RWPE1 (cell line): ENCODE measurements around the gene SFMBT2.

ENCODE experiments used
- CTCF ChIA-PET: fragments of 350-600 bp; sonication (Branson Sonifier 250); formaldehyde crosslinking; extraction: SDS; loops from one replicate; lab custom pipeline; 2021; lab: Yijun Ruan, JAX
- POLR2A ChIA-PET: fragments of 400-600 bp; formaldehyde crosslinking; extraction: SDS; loops from one replicate; lab custom pipeline; 2020; ENCODE audit warnings: antibody characterized with exemption; ENCODE audit not compliant: low non-redundant PET; lab: Yijun Ruan, JAX
- DNase-seq: peaks from one replicate; pipeline ENCODE4 v3.0.0; 2012; ENCODE audit warnings: low spot score
- H3K27ac ChIP-seq: fragments of 450-650 bp; 2 replicates; pipeline ENCODE4 v1.5.1; 2017
- CTCF ChIP-seq: fragments of 450-650 bp; conservative IDR thresholded peaks from 2 replicates; pipeline ENCODE4 v1.5.1; 2017; ENCODE audit warnings: low read depth, mild to moderate bottlenecking

The SFMBT2 gene

GRCh38 chr10:7311218-7311849 is 99.5 kb downstream of the SFMBT2 start:
- DNase-seq: peak; percentile 89
- ChIA-PET CTCF (interaction anchor here (0.6 kb wide), 1 partner anchor 87 kb away, joined by 5 read pairs; no protein-coding TSS in a partner anchor), POLR2A (no interaction called here)
- no peak overlapping the region for H3K27ac ChIP-seq
- TF ChIP-seq CTCF: no peak

GRCh38 chr10:7310076-7310475 is 100.8 kb downstream of the SFMBT2 start:
- TF ChIP-seq CTCF: no peak
- no peak overlapping the region for H3K27ac ChIP-seq
- DNase-seq: no peak
- ChIA-PET CTCF (no interaction called here), POLR2A (no interaction called here)

GRCh38 chr10:7308826-7309225 is 102.0 kb downstream of the SFMBT2 start:
- ChIA-PET CTCF (no interaction called here), POLR2A (no interaction called here)
- no peak for TF ChIP-seq CTCF
- H3K27ac ChIP-seq: no peak overlapping the region
- no peak for DNase-seq

GRCh38 chr10:7306616-7307015 is 104.2 kb downstream of the SFMBT2 start:
- no peak for TF ChIP-seq CTCF
- ChIA-PET CTCF (interaction anchor here (0.7 kb wide), 1 partner anchor 61 kb away, joined by 3 read pairs; no protein-coding TSS in a partner anchor), POLR2A (no interaction called here)
- no peak overlapping the region for H3K27ac ChIP-seq
- DNase-seq: no peak

GRCh38 chr10:7306147-7306546 is 104.7 kb downstream of the SFMBT2 start:
- ChIA-PET CTCF (no interaction called here), POLR2A (no interaction called here)
- DNase-seq: no peak
- no peak for TF ChIP-seq CTCF
- H3K27ac ChIP-seq: no peak overlapping the region

GRCh38 chr10:7305053-7305452 is 105.8 kb downstream of the SFMBT2 start:
- no peak for TF ChIP-seq CTCF
- DNase-seq: no peak
- no peak overlapping the region for H3K27ac ChIP-seq
- ChIA-PET CTCF (no interaction called here), POLR2A (no interaction called here)
